GM13976 (cell line): Measurements from ENCODE around the gene C16orf54.
"Not testable (repeated sequence)": the region's sequence is repeated elsewhere in the genome, so short reads cannot be mapped to it uniquely, and the experiment has no call there.

Experiments used
- DNase-seq: peaks from one replicate; pipeline ENCODE4 v3.0.0; 2012; ENCODE audit warnings: low spot score
- CTCF ChIP-seq: IDR thresholded peaks from 2 replicates; pipeline ENCODE4 v1.5.1; 2012; ENCODE audit warnings: borderline replicate concordance, mild to moderate bottlenecking; ENCODE audit not compliant: insufficient read depth; ENCODE audit errors: extremely low read depth, missing control alignments, control extremely low read depth
- in situ Hi-C: fragments of 300-500 bp; cut with MboI; formaldehyde crosslinking; loops from one replicate; pipeline ENCODE4 v1.12.0; 2022; ENCODE audit warnings: low sequenced_read_pairs, mixed read lengths, inconsistent platforms; ENCODE audit not compliant: unreplicated experiment

Gene C16orf54

GRCh38 chr16:29756654-29757053, 10.9 kb upstream of the C16orf54 start:
- in situ Hi-C loops: no loop called here
- no peak for TF ChIP-seq CTCF
- no peak for DNase-seq

- in situ Hi-C loops: no loop called here
- TF ChIP-seq CTCF: no peak
These were observed 7.7 kb upstream of the C16orf54 start for GRCh38 chr16:29753516-29753915.

GRCh38 chr16:29748760-29749149, 3.0 kb upstream of the C16orf54 start:
- DNase-seq, in situ Hi-C loops: not testable (repeated sequence)

More at GRCh38 chr16:29753516-29753915, 7.7 kb upstream of the C16orf54 start:
- DNase-seq: no peak

GRCh38 chr16:29747947-29748759, 2.4 kb upstream of the C16orf54 start:
- no peak for DNase-seq
- no peak for TF ChIP-seq CTCF
- in situ Hi-C loops: no loop called here

- DNase-seq, in situ Hi-C loops: not testable (repeated sequence)
These were observed 728 bp upstream of the C16orf54 start for GRCh38 chr16:29746518-29746917.

- DNase-seq: peak; percentile 83
- in situ Hi-C loops: no loop called here
- TF ChIP-seq CTCF: no peak
These were observed 503 bp downstream of the C16orf54 start for GRCh38 chr16:29745121-29745852.

GRCh38 chr16:29744541-29745101, 1.2 kb downstream of the C16orf54 start:
- no peak for TF ChIP-seq CTCF
- DNase-seq: no peak
- in situ Hi-C loops: no loop called here
